ENCODE measurements around the gene BCAT1.

The BCAT1 gene

DNA sequence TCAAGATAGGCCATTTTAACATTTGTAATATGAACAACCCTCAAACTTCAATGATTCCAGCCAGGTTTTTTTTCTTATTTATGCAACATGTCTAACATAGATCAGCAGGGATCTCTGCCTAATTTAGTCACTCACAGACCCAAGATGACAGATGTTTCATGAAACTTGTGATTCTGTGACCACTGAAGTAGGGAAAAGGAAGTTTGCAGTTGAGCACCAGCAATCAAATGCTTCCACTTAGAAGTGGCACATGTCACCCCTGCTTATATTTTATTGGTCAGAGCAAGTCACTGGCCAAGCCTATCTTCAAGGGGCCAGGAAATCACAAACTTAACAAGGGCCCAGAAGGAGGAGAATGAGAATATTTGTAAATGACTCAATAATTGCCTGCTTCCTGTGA, 150.6 kb downstream of the BCAT1 start:
- no peak for DNase-seq

DNA sequence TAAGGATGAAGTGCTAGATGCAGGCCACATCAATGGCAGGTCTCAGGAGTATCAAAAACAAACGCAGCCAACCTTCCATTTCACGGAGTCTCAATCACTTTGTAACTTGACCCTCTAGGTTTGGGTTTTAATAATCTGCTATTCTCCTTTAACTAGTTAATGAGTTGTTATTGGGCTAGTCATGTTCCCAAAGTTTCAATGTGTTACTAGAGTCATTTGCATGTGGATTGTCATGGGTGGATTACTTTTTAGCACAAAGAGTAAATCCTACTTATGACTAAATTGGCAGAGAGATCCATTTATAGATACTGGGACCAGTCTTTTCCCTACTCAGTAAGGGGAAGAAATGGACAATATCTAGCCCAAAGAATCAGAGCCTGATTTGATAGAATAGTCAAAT, 151.0 kb downstream of the BCAT1 start:
- no peak for DNase-seq

DNA sequence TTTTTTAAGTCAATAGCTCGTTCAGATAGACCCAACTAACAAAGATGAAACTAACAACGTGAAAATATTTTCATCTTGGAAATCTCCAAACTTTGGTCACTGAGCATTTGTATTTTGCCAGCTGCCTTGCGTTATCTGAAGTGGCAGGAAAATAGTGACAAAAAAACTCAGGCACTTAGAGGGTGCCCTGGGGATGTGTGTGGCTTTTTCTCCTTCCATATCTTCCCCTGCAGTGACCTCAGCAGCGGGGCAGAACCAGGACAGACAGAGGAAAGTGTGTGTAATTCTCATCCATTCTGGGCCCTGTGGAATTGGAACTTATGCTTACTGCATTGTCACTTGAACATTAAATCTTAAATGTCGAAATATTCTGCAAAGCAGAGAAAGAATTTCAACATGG, 152.0 kb downstream of the BCAT1 start:
- DNase-seq, result no peak

DNA sequence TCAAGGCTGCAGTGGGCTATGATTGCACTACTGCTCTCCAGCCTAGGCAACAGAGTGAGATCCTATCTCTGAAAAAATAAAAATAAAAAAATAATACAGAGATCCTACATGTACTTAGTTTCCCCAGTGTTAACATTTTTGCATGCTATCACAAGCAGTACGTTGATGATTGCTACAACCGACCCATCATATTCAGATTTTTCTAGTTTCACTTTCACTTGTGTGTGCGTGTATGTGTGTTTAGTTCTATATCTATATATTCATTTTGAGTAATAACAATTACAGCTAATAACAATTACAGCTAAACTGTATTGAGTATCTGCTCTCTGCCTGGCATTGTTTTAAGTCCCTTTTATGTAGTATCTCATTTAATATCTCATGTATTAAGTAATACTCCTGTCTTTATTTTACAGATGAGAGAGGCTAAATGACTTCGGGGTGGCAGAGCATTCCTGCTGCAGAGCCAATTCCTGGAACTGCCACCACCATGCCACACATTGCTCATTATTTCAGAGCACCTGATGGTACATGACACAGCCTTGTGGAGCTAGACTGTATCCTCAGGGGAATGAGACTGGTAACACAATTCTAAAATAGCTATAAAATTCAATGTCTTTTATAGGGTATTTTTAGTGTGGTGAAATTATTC, 153.1 kb downstream of the BCAT1 start:
- no peak for DNase-seq

DNA sequence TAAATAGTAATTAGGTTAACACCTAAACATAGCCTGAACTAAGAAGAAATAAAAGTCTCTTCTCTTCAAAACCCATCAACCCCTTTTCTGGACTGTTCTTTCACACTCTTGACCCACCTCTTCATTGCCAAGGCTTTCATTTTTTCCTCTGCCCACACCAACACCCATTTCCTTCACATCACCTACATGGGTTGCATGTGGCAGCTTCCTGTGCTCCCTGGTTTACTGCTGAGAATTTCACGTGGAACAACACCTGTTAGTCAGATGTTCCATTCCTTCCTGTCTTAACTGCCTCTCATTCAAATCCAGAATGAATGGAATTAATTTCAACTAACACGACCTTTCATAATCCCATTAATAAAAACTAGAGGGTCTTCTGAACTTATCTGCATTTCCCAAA, 157.3 kb downstream of the BCAT1 start:
- DNase-seq, result no peak

DNA sequence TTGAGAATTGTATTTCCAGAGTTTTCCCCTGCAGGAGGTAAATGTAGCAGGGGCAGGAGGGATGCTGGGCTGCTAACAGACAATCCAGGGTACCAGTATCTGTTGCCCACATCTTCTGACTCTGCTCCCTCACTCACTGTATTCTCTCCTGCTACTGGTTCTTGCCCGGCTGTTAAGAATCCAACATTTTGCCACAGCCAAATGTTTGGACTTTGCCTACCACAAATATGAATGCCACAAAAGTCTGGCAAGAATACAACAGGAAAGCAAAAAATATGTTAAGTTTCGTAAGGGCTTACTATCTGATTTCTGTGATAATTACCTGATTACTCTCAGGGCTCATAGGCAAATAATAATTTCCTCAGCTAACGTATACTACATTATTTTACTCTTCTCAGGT, 160.0 kb downstream of the BCAT1 start:
- no peak for DNase-seq

DNA sequence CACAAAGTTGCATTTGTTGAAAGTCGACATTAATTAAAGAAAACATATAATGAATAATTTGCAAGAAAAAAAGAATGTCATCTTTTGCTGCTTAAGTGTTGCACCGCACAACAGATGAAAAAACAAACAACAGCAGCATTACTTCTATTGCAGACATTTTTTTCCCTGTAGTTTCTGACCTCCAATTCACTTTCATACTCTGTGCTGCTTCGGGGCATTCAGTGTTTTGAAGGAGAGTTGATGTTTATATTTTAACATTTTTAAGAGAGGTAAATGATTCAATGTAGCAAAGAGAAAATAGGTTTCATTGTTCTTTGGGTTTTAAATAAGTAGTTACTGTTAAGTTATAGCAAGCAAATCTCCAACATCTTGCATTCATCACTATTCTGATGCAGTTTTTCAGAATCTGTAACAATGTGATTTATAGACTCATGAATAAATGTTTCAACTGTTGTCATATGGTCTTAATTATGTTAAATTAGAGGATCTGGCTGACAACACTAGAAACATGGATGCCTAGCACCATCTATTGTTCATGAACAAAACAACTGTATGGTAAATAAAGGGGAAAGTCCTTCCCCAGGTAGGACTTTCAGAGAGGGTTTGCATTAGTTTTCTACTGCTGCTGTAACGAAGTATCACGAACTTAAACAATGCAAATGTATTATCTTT, 168.1 kb downstream of the BCAT1 start:
- DNase-seq, result peak; percentile 16

DNA sequence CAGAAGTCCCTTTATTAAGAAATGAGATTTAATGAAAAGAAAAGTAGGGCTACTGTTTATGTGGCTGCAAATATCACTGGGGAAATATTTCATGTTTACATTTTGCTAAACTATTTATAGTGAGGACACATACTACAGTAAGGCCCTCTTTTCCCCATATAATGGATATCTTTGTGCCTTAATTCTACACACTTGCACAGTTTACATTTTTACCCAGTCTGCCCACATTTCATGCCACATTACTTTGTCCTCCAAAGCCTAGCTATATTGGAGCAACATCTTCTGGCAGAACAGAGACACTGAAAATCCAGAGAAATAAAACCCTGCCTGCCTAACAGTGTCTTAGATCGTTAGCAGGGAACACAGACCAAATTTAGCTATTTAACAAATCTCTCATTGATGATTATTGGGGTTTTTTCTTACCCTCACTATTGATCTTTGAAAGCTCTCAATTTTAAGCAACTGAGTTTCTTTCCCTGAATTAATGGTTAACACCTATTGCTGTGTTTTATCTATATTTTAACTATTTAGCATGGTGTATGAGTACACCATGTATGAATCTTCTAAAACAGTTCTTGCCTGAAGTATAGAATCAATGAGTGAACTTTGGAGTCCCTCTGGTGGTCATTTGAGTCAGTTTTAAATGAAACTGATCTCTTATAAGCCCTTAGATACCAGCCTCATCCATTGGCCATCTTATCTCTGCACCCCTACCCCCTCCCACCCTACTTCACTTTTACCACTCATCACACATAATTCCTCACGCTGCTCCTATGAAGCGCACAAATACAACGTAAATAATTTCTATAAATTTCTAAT, 170.2 kb downstream of the BCAT1 start:
- DNase-seq, result peak; percentile 53

DNA sequence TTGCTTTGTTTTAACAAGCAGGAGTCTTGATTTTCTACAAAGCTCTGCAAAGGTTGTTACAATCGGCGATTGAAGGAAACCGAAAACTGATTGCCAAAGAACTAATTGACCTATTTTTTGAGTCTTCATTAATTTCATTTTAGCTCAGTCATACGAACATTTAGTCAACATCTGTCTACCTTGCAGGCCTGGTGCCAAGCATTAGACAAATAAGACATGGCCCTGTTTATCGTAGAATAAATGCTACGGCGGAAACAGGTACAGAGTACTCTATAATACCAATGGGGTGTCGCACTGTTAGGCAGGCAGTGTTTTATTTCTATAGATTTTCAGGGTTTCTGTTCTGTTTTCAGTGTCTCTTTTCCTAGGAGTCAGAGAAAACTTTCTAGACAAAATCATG, 171.5 kb downstream of the BCAT1 start:
- no peak for DNase-seq

DNA sequence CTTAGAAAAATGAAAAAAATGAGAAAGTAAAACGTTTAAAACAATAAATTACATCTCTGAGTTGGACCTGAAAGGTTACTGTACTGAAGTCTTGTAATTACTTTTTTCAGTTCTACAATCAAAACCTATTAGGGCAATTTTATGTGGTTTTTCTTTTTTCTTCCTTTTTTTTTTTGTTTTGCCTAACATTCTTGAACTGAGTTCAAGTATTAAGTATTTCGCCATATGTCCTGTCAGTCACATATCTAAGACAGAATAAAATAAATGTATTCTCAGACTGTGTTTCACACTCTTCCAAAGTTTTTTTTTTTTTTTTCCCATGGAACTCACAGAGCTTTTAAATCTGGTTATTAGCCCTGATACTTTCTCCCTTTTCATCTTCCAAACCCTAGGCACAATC, 172.0 kb downstream of the BCAT1 start:
- no peak for DNase-seq

DNA sequence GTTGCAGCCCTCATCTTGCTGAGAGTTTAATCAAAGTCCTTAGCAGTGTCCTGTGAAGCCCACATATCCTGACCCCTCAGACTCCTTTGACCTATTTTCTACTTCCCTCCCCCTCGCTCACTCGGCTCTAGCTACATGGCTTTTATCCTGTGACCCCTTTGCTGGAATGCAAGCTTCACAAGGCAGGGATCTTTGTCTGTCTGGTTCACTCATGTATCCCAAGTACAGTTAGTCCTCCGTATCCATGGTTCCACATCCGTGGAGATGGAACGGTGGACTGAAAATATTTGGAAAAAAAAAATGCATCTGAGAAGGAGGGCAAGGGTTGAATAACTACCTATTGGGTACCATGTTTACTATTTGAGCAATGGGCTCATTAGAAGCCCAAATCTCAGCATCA, 173.8 kb downstream of the BCAT1 start:
- no peak for DNase-seq

DNA sequence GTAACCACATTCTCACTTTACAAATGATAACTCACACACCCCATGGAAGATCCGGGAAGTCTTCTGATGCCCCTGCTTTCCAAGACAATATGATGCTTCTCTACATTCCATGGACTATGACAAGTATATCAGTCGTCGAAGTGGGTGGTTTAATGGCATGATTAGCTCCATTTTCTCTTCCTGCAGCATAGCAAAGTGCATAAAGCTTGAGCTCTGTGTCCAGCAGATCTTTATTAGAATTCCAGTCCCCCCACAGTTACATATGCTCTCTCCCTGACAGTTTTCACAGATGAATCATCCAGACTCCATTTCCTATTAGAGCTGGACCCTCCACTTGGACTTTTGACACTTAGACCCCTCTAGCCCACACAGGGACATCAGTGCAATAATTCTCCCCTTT, 174.9 kb downstream of the BCAT1 start:
- no peak for DNase-seq

DNA sequence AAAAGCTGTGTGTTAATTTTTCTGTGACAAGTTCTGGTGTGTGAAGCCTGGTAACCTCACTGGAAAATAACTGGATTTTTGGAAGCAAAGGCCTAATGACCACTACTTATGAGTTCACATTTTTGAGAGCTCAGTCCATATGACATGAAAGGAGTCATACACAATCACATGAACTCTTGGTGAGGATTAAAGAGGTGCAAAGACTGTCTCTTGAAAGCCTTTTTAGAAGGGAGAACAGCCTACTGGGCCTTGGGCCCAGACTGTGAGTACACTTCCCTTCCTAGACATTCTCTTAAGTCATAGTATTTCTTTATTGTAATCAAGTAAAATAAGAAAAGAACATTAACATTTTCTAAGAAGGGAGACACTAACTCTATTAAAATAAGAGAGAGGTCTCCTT, 176.1 kb downstream of the BCAT1 start:
- no peak for DNase-seq

DNA sequence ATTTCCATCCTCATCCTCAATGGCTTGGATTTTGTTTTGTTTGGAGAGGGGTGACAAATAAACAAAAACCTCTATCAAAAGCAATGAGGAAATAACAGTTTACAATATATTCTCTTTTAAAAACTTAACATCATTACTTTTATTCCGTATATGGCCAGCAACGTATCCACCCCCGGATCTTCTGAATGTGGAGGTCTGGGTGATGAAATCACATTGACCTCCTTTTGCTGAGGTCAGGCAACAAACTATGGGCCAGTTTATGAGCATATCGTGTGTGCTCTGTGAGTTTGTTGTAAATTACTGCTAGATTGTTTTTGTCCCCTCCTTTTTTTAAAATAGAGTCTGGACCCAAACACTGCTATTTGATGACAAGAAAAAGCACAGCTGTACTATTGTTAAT, 178.1 kb downstream of the BCAT1 start:
- DNase-seq, result no peak

DNA sequence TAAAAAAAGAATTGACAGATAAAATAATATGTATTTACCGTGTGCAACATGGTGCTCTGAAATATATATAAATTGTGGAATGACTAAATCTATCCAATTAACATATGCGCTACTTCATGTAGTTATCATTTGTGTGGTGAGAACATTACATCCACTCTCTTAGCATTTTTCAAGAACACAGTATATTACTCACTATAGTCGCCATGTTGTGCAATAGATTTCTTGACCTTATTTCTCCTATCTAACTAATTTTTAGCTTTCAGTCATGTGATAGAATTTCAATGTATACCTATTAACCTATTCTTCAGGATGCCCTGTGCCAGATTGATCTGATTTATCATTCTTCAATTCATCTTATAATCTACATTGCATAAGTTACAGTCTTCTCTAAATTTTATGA, 178.6 kb downstream of the BCAT1 start:
- no peak for DNase-seq

DNA sequence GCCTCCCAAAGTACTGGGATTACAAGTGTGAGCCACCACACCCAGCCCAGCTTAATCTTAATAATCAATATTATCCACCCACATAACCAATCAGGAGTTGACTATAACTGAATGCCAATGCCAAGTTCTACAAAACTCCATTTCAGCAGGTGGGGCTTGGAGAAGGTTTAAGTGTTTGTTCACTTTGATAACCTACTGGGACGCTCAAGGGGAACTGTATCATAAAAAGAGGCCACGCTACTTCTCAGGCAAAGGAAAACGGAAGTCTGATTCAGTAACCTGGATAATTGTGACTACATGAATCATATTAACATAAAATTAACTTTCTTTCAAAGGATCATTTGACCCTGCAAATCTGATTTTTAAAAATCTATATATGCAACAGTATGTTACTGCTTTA, 179.2 kb downstream of the BCAT1 start:
- no peak for DNase-seq

DNA sequence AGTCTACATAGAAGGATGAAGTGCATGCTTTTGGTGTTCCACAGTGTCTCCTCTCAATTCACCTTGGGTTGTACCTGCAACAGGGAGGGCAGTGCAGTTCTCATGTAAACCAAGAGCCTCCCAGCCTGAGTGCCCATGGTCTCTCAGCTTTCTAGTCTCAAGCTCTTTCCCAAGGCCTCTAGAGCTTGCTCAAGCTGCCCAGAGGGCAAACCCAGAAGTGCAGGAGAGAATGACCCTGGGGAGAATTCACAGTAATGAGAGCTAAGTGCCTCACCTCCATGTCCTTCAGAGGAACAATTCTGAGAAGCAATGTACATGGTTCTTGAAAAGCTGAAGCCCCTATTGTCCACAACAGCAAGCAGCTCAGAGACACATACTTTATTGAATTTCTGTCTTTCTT, 180.5 kb downstream of the BCAT1 start:
- DNase-seq, result no peak

DNA sequence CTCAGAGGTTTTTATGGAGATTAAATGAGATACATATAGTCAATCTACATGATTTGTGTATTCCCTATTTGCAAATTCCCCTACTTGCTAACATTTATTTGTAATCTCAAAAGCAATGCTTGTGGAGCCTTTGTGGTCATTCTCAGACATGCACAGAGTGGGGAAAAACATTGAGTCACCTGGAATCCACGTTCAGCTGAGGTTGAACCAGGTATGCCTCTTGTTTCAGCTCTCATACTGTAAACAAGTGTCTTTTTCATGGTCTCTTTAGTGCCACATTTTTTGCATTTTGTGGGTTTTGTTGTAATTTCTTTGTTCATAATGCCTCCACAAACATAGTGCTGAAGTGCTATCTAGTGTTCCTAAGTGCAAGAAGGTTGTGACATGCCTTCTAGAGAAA, 181.9 kb downstream of the BCAT1 start:
- no peak for DNase-seq

DNA sequence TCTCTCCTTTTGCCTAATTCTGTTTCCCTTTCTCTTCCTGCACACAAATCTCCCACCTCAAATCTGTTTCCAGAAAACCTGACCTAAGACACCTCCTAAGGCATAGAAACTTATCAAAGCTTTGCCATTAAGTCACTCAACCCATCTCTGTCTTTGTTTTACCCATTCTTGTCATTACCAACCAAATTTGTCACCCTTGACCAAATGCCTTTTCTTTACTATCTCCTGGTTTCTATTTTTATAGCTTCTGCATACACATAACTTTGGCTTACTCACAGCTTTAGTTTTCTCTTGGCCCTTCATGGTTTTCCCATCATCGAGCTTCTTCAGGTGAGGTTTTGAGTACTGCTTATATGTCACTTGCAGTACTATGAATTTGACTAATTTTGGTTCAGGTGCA, 184.2 kb downstream of the BCAT1 start:
- DNase-seq, result no peak

DNA sequence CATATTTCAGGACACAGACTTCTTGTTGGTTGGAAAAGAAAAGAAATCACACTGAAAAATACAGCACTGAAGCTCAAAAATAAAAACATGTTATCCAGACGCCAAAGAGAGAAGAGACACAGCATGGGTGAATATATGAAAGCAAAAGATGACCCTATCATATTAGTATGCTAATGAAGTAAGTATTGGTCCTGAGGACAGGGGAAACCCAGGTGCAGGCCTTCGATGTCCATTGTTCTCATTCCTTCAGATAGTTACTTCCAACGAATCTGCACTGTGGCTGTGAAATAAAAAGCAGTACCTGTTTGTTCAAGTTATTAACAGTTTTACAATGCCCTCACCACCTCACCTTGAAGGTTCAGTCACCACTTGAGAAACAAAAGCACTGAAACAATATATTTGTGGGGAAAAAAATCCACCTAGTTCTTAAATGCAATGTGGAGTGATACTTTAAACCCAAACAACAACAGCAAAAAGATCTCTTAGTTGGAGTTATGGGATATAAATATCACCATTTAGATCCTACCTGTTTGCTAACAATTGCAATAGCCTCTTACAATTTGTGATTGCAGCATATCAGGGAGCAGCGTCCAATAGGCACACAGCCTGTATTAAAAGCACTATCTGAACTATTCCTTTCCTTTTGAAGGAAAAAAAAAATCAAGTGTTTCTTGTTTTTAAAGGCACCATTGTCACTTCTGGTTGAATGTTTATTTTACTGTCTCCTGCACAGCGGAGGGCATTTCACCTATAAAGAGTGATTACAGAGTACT, 188.1 kb downstream of the BCAT1 start:
- DNase-seq, result no peak

DNA sequence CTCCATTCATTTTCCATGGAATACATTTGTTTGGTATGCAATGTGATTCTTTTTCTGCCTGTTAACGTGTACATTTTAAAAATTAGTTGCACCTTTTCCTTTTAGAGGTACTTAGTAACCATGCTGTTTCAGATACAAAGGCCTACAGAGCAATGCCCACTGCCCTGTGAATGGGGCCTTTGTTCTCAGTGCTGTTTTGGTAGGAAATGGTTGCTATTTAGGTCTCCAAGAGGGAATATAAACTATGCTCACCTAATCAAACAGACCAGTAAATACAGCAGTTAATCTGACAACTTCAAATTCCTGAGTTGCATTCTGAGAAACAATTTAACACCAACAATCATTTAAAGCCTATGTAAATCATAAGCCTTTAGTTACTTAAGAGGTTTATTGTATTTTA, 188.7 kb downstream of the BCAT1 start:
- no peak for DNase-seq
